Panc1 (cell line): Measurements from ENCODE around the gene DEK.

Source experiments
- POLR2AphosphoS5 ChIP-seq: IDR thresholded peaks from 2 replicates; pipeline ENCODE4 v1.6.1; 2012; ENCODE audit warnings: mild to moderate bottlenecking, low read depth, low read length, moderate library complexity
- SIN3A ChIP-seq: IDR thresholded peaks from 2 replicates; pipeline ENCODE4 v1.6.1; 2012; ENCODE audit warnings: low read depth, mild to moderate bottlenecking, low read length, moderate library complexity, borderline replicate concordance; ENCODE audit not compliant: insufficient read depth
- TCF7L2 ChIP-seq: IDR thresholded peaks from 2 replicates; pipeline ENCODE4 v1.6.1; 2011; ENCODE audit warnings: mild to moderate bottlenecking, low read depth, low read length, inconsistent platforms
- TF ChIP-seq, protein P1 (sequence below): fragments of 450-650 bp; IDR thresholded peaks from 2 replicates; pipeline ENCODE4 v1.5.1; 2017; ENCODE audit warnings: mild to moderate bottlenecking
- TF ChIP-seq, protein P2 (sequence below), 2 experiments: IDR thresholded peaks; 2 replicates each; pipeline ENCODE4 v1.6.1; 2011 to 2012; ENCODE audit warnings: low read depth in 2 of 2, control low read depth in 1 of 2, low read length in 1 of 2, mild to moderate bottlenecking in 1 of 2, moderate library complexity in 1 of 2; ENCODE audit not compliant: insufficient read depth in 1 of 2

DNA sequence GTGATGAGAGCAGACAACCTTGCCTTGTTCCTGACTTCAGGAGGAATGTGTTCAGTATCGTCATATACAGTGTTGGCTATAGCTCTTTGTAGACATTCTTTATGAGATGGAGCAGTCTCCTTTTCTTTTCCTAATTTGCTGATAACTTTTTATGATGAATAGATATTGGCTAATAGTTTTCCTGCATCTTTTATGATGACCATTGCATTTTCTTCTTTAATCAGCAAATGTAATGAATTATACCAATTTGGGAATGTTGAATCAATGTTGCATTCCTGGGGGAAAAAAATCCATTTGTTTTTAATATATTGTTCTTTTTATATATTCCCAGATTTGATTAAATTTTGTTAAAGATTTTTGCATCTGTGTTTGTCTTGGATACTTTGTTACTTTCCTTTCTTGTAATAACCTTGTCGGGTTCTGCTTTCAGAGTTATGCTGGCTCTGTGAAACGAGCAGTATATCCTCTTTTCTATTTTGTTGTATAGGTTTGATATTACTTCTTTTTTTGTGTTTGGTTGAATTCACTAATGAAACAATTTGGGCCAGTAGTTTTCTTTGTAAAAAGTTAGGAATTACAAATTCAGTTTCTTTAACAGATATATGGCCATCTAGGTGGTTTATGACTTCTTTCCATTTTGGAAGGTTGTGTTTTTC, 85.2 kb downstream of the DEK start:
- TF ChIP-seq, protein P1, sequence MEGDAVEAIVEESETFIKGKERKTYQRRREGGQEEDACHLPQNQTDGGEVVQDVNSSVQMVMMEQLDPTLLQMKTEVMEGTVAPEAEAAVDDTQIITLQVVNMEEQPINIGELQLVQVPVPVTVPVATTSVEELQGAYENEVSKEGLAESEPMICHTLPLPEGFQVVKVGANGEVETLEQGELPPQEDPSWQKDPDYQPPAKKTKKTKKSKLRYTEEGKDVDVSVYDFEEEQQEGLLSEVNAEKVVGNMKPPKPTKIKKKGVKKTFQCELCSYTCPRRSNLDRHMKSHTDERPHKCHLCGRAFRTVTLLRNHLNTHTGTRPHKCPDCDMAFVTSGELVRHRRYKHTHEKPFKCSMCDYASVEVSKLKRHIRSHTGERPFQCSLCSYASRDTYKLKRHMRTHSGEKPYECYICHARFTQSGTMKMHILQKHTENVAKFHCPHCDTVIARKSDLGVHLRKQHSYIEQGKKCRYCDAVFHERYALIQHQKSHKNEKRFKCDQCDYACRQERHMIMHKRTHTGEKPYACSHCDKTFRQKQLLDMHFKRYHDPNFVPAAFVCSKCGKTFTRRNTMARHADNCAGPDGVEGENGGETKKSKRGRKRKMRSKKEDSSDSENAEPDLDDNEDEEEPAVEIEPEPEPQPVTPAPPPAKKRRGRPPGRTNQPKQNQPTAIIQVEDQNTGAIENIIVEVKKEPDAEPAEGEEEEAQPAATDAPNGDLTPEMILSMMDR, result no peak
- TF ChIP-seq, protein P2, sequence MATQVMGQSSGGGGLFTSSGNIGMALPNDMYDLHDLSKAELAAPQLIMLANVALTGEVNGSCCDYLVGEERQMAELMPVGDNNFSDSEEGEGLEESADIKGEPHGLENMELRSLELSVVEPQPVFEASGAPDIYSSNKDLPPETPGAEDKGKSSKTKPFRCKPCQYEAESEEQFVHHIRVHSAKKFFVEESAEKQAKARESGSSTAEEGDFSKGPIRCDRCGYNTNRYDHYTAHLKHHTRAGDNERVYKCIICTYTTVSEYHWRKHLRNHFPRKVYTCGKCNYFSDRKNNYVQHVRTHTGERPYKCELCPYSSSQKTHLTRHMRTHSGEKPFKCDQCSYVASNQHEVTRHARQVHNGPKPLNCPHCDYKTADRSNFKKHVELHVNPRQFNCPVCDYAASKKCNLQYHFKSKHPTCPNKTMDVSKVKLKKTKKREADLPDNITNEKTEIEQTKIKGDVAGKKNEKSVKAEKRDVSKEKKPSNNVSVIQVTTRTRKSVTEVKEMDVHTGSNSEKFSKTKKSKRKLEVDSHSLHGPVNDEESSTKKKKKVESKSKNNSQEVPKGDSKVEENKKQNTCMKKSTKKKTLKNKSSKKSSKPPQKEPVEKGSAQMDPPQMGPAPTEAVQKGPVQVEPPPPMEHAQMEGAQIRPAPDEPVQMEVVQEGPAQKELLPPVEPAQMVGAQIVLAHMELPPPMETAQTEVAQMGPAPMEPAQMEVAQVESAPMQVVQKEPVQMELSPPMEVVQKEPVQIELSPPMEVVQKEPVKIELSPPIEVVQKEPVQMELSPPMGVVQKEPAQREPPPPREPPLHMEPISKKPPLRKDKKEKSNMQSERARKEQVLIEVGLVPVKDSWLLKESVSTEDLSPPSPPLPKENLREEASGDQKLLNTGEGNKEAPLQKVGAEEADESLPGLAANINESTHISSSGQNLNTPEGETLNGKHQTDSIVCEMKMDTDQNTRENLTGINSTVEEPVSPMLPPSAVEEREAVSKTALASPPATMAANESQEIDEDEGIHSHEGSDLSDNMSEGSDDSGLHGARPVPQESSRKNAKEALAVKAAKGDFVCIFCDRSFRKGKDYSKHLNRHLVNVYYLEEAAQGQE (IDR thresholded peaks at IDR 0.05; ENCODE audit: insufficient read depth in 1 of 2, low read depth in 2 of 2, low read length in 1 of 2), result no peak
- TF ChIP-seq SIN3A (no peak), POLR2AphosphoS5 (no peak), TCF7L2 (no peak)
